Upper lobe of left lung (tissue), 6 donors: Measurements from ENCODE around the gene BRICD5. TPM values are rescaled to one million over a fixed set of nuclear protein-coding genes. Genes with fewer than 3 reads are reported as not detected.
"Not testable (repeated sequence)": the region's sequence is repeated elsewhere in the genome, so short reads cannot be mapped to it uniquely, and the experiment has no call there.

Experiments
- ATAC-seq, 2 donors: fragments of 200-7000 bp; cut with Tn5 transposase; one replicate each; pipeline ENCODE4 v1.9.1; 2022; ENCODE audit warnings: mild to moderate bottlenecking in 2 of 2, moderate library complexity in 2 of 2; ENCODE audit not compliant: low FRiP score in 2 of 2
- DNase-seq, 2 donors: peaks; one replicate each; pipeline ENCODE4 v3.0.0-alpha.2; 2019 to 2020
- H3K27ac ChIP-seq, 4 donors: fragments of 200-600 bp; sonication (generic); one replicate each; pipeline ENCODE4 v1.5.1; 2016 to 2019
- H3K27me3 ChIP-seq, 4 donors: fragments of 200-600 bp; sonication (generic); one replicate each; pipeline ENCODE4 v1.5.1; 2017 to 2019
- H3K36me3 ChIP-seq, 4 donors: fragments of 200-600 bp; sonication (generic); one replicate each; pipeline ENCODE4 v1.5.1; 2016 to 2019
- H3K4me1 ChIP-seq, 4 donors: fragments of 200-600 bp; sonication (generic); one replicate each; pipeline ENCODE4 v1.5.1; 2018 to 2019
- H3K4me3 ChIP-seq, 4 donors: fragments of 200-600 bp; sonication (generic); one replicate each; pipeline ENCODE4 v1.5.1; 2017 to 2019; ENCODE audit warnings: mild to moderate bottlenecking in 2 of 4, moderate library complexity in 1 of 4
- H3K9me3 ChIP-seq, 4 donors: fragments of 200-600 bp; sonication (generic); one replicate each; pipeline ENCODE4 v1.5.1; 2018 to 2019
- EP300 ChIP-seq, 4 donors: sonication (generic); formaldehyde crosslinking; IDR thresholded peaks; one replicate each; pipeline ENCODE4 v1.5.1; 2017; ENCODE audit warnings: antibody characterized with exemption in 4 of 4, control low read depth in 2 of 4
- POLR2A ChIP-seq, 4 donors: fragments of 450-650 bp; IDR thresholded peaks; one replicate each; pipeline ENCODE4 v1.5.1; 2016 to 2017; ENCODE audit warnings: antibody characterized with exemption in 4 of 4, mild to moderate bottlenecking in 2 of 4
- POLR2AphosphoS5 ChIP-seq, 2 donors: sonication (generic); formaldehyde crosslinking; IDR thresholded peaks; one replicate each; pipeline ENCODE4 v1.5.1; 2017; ENCODE audit warnings: antibody characterized with exemption in 2 of 2
- WGBS, 2 donors: methylation state at CpG; one replicate each; pipeline ENCODE4 v1.1.5; 2017 to 2018; 5-methylcytosine and 5-hydroxymethylcytosine counted together
- total RNA-seq, 6 donors: library from RNA; depleted of rRNA in 4 of 6; stranded (reverse); fragments of >200 nt in 4 of 6; gene quantifications; one replicate each; pipeline versions ENCODE4 v1.1.0 to v1.2.1, GENCODE V29; 2016 to 2021
- TF ChIP-seq, protein P1 (sequence below), 6 experiments: fragments of 450-650 bp in 4 of 6; fragments of 200-600 bp in 2 of 6; sonication (generic) in 2 of 6; IDR thresholded peaks; one replicate each; pipeline ENCODE4 v1.5.1; 2016 to 2019; ENCODE audit warnings: antibody characterized with exemption in 6 of 6
- donor health status: DM: no; HTN: no; CAD: no; lungs with moderate emphysema.
- donor health status: DM: no; HTN: yes; CAD: no; lungs with severe emphysema.

BRICD5 gene
- 10 to 100 TPM in 3 of 6 donors, 1 to 10 TPM in 3; 4.0 to 70.2 (median 10.8) TPM for total RNA-seq

GRCh38 chr16:2210386-2211365 lies at the start of gene BRICD5:
TSS of gene BRICD5 (minus strand) at chr16:2210863. CDS start at chr16:2210833, 30 bp downstream.
- Histone ChIP-seq H3K9me3 (no peaks in the 10 kb centered on the region), H3K4me1 (peaks cover 38 to 49% (median 40%) of the 10 kb centered on the region in 4 donors), H3K27me3 (no peaks in the 10 kb centered on the region), H3K27ac (peak within 1 kb of the TSS; percentile 10 to 87 (median 63)), H3K4me3 (no peak within 1 kb of the TSS), H3K36me3 (peaks cover 0 to 42% (median 33%) of the 10 kb centered on the region in 4 donors)
- 73 to 84% methylated on average over 6 to 16 of the region's 24 CpGs for WGBS, 2 donors
- TF ChIP-seq EP300 (IDR thresholded peaks at IDR 0.05) (no peak), POLR2A (IDR thresholded peaks at IDR 0.05) (no peak), POLR2AphosphoS5 (IDR thresholded peaks at IDR 0.05) (no peak)
- TF ChIP-seq, protein P1, sequence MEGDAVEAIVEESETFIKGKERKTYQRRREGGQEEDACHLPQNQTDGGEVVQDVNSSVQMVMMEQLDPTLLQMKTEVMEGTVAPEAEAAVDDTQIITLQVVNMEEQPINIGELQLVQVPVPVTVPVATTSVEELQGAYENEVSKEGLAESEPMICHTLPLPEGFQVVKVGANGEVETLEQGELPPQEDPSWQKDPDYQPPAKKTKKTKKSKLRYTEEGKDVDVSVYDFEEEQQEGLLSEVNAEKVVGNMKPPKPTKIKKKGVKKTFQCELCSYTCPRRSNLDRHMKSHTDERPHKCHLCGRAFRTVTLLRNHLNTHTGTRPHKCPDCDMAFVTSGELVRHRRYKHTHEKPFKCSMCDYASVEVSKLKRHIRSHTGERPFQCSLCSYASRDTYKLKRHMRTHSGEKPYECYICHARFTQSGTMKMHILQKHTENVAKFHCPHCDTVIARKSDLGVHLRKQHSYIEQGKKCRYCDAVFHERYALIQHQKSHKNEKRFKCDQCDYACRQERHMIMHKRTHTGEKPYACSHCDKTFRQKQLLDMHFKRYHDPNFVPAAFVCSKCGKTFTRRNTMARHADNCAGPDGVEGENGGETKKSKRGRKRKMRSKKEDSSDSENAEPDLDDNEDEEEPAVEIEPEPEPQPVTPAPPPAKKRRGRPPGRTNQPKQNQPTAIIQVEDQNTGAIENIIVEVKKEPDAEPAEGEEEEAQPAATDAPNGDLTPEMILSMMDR (IDR thresholded peaks at IDR 0.05), result no peak
- no peak for DNase-seq
- ATAC-seq, result no peak

- H3K27ac ChIP-seq, result no peak overlapping the region
- H3K36me3 ChIP-seq, result peaks cover 54 to 91% (median 86%) of the 10 kb centered on the region in 4 donors
- no peak for ATAC-seq
- 97% methylated on average over 8 of the region's 8 CpGs for WGBS, 2 donors
- H3K4me1 ChIP-seq, result peaks cover 0 to 11% (median 4%) of the 10 kb centered on the region in 4 donors
- no peaks in the 10 kb centered on the region for H3K9me3 ChIP-seq
- TF ChIP-seq POLR2A (IDR thresholded peaks at IDR 0.05) (no peak), EP300 (IDR thresholded peaks at IDR 0.05) (no peak), POLR2AphosphoS5 (IDR thresholded peaks at IDR 0.05) (no peak)
- TF ChIP-seq, protein P1 (IDR thresholded peaks at IDR 0.05), result no peak
- DNase-seq, result no peak
- no peaks in the 10 kb centered on the region for H3K27me3 ChIP-seq
- no peak overlapping the region for H3K4me3 ChIP-seq
These were observed 49.6 kb upstream of the BRICD5 start for GRCh38 chr16:2260250-2260649.

- not testable (repeated sequence) for H3K4me1 ChIP-seq, H3K27me3 ChIP-seq, H3K4me3 ChIP-seq, ATAC-seq, H3K9me3 ChIP-seq, H3K27ac ChIP-seq, DNase-seq
- peaks cover 61 to 100% (median 94%) of the 10 kb centered on the region in 4 donors for H3K36me3 ChIP-seq
- 96 to 97% methylated on average over 7 of the region's 7 CpGs for WGBS, 2 donors
These were observed 47.9 kb upstream of the BRICD5 start for GRCh38 chr16:2258530-2258929.

DNA sequence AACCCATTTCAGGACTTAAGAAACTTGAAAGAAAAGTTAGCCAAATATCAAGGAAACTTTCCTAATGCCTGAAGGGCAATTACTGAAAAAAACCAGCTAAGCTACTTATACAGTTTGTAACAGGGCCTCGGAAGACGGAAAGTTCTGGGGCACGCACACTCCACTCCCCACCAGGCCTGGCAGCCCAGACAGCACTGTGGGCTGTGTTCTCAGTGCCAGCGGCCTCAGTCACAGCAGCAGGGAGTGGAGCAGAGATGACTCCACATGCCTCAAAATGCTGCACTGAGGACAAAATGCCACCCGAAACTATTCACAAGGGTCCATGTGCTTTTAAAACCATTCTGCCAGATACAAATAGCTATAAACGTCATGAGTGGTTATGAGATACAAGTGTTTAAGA lies 47.1 kb upstream of the BRICD5 start:
- WGBS, 2 donors, result 91 to 98% methylated on average over 6 of the region's 6 CpGs
- no peak for ATAC-seq
- no peak overlapping the region for H3K4me3 ChIP-seq
- TF ChIP-seq EP300 (IDR thresholded peaks at IDR 0.05) (no peak), POLR2AphosphoS5 (IDR thresholded peaks at IDR 0.05) (no peak), POLR2A (IDR thresholded peaks at IDR 0.05) (no peak)
- TF ChIP-seq, protein P1 (IDR thresholded peaks at IDR 0.05), result no peak
- DNase-seq, result no peak
- H3K27ac ChIP-seq, result no peak overlapping the region
- H3K27me3 ChIP-seq, result no peaks in the 10 kb centered on the region
- H3K4me1 ChIP-seq, result no peaks in the 10 kb centered on the region
- no peaks in the 10 kb centered on the region for H3K9me3 ChIP-seq
- peaks cover 54 to 100% (median 92%) of the 10 kb centered on the region in 4 donors for H3K36me3 ChIP-seq

DNA sequence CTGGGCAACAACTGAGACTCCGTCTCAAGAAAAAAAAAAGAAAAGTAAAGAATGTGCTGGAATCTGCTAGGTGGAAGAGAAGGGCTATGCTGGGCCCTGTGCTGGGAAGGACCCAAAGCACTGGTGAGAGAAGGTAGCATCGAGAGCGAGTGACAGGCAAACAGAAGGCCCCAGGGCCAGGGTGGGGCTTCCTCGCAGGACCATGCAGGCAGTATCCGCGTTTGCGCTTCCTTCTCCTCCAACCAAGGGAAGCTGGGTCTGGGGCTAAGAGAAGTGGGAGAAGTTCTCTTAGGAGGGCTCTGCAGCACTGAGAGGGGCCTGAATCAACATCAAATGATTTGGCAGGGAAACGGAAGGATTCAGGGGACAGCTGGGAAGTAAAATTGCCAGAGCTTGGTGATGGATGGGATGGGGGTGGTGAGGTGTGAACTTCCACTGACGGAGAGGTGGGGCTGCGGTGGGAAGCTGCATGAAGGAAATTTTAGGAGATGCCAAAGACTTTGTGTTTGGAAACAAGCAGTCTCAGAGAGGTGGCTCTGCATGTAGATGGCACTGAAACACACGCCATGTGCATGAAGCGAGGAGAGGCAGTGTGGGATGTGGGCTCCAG lies 46.0 kb upstream of the BRICD5 start:
- Histone ChIP-seq H3K36me3 (peaks cover 44 to 90% (median 82%) of the 10 kb centered on the region in 4 donors), H3K9me3 (no peaks in the 10 kb centered on the region), H3K27ac (no peak overlapping the region), H3K4me3 (no peak overlapping the region), H3K4me1 (peaks cover 6 to 9% (median 7%) of the 10 kb centered on the region in 4 donors), H3K27me3 (no peaks in the 10 kb centered on the region)
- DNase-seq, result no peak
- WGBS, 2 donors, result 86 to 90% methylated on average over 12 of the region's 12 CpGs
- TF ChIP-seq, protein P1 (IDR thresholded peaks at IDR 0.05), result no peak
- no peak for TF ChIP-seq POLR2AphosphoS5 (IDR thresholded peaks at IDR 0.05)
- TF ChIP-seq POLR2A (IDR thresholded peaks at IDR 0.05), result no peak
- no peak for TF ChIP-seq EP300 (IDR thresholded peaks at IDR 0.05)
- no peak for ATAC-seq
